Nephron progenitor cell (in vitro differentiated cells): ENCODE measurements around the gene CDK6.
A peak's percentile ranks its signal among the peaks of the same experiment; 100 is the strongest.

Experiments
- DNase-seq: peaks from one replicate; pipeline ENCODE4 v3.0.0; 2021
- H3K27ac Mint-ChIP-seq: 2 replicates; pipeline ENCODE4 v1.8.0; 2021; ENCODE audit warnings: mild to moderate bottlenecking, moderate library complexity, mixed read lengths
- H3K27me3 Mint-ChIP-seq: 2 replicates; pipeline ENCODE4 v1.8.0; 2021; ENCODE audit warnings: mild to moderate bottlenecking, low read depth, mixed read lengths; ENCODE audit not compliant: poor library complexity
- H3K36me3 Mint-ChIP-seq: 2 replicates; pipeline ENCODE4 v1.8.0; 2021; ENCODE audit warnings: low read depth, mixed read lengths
- H3K4me1 Mint-ChIP-seq: 2 replicates; pipeline ENCODE4 v1.8.0; 2021; ENCODE audit warnings: mixed read lengths
- H3K4me3 Mint-ChIP-seq: 2 replicates; pipeline ENCODE4 v1.8.0; 2021; ENCODE audit warnings: mild to moderate bottlenecking, moderate library complexity, mixed read lengths
- H3K9me3 Mint-ChIP-seq: 2 replicates; pipeline ENCODE4 v1.8.0; 2021; ENCODE audit warnings: mild to moderate bottlenecking, moderate library complexity, mixed read lengths
- TF ChIP-seq, protein P1 (sequence below): fragments of 200-600 bp; sonication (generic); IDR thresholded peaks from 2 replicates; pipeline ENCODE4 v1.5.0; 2021; ENCODE audit warnings: antibody characterized with exemption

CDK6 gene

DNA sequence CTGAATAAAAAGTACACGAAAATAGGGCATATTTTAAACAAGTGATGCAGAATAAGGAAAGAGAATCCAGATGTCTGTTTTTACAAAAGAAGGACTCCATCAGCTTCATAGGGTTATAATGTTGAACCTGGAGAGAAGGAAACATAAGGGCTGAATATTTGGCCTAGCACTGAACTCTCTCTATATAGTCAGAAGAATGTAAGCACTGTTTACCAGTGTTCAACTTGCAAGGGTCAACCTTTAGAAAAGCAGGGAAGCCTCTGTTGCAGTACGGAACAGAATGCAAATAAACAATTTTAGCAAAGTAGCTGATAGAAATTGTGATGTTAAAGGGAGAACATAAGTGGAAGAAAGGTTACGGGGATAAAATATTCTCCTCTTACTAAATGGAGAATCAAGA lies 16.2 kb downstream of the CDK6 start:
- H3K4me1 Mint-ChIP-seq = no peaks in the 10 kb centered on the region
- H3K27me3 Mint-ChIP-seq = no peaks in the 10 kb centered on the region
- H3K27ac Mint-ChIP-seq = no peak overlapping the region
- H3K36me3 Mint-ChIP-seq = peaks cover 68% of the 10 kb centered on the region
- no peak overlapping the region for H3K4me3 Mint-ChIP-seq
- no peak for DNase-seq
- peaks cover 53% of the 10 kb centered on the region for H3K9me3 Mint-ChIP-seq
- TF ChIP-seq, protein P1, sequence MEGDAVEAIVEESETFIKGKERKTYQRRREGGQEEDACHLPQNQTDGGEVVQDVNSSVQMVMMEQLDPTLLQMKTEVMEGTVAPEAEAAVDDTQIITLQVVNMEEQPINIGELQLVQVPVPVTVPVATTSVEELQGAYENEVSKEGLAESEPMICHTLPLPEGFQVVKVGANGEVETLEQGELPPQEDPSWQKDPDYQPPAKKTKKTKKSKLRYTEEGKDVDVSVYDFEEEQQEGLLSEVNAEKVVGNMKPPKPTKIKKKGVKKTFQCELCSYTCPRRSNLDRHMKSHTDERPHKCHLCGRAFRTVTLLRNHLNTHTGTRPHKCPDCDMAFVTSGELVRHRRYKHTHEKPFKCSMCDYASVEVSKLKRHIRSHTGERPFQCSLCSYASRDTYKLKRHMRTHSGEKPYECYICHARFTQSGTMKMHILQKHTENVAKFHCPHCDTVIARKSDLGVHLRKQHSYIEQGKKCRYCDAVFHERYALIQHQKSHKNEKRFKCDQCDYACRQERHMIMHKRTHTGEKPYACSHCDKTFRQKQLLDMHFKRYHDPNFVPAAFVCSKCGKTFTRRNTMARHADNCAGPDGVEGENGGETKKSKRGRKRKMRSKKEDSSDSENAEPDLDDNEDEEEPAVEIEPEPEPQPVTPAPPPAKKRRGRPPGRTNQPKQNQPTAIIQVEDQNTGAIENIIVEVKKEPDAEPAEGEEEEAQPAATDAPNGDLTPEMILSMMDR = no peak

DNA sequence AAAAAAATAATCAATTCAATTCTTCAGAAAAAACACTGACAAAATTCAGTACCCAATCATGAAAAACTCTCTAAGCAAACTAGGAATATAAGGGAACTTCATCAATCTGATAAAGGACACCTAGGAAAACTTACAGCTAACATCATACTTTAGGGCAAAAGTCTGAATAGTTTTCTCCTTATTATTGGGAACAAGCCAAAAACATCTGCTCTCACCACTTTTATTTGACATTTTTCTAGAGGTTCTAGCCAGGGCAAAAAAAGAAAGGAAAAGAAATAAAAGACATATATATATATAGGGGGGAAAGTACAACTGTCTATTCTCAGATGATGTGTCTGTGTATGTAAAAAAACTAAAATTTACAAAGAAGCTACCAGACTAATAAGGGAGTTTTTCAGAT lies 19.0 kb downstream of the CDK6 start:
- Mint-ChIP-seq H3K4me3 (no peak overlapping the region), H3K4me1 (peaks cover 12% of the 10 kb centered on the region), H3K27ac (no peak overlapping the region), H3K9me3 (peaks cover 61% of the 10 kb centered on the region), H3K36me3 (peaks cover 70% of the 10 kb centered on the region), H3K27me3 (no peaks in the 10 kb centered on the region)
- TF ChIP-seq, protein P1 = no peak
- no peak for DNase-seq

DNA sequence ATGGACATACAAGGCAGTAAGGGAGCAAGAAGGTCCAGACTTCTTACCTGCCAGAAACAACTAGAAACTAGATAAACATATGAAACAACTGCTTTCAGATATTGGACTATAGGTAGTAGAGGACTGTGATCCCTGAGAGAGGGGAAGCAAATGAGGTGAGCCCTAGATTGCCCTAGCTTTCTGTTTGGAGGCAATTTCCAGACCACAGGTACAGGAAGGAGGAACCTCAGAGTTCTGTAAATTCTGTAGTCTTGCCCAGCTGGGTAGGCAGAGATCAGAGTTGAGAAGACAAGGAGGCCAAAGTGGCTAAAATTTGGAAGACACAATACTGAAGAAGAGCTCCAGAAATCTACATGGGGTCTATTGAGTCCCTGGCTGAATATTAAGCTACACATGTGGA lies 21.0 kb downstream of the CDK6 start:
- Mint-ChIP-seq H3K27ac (no peak overlapping the region), H3K27me3 (no peaks in the 10 kb centered on the region), H3K36me3 (peaks cover 68% of the 10 kb centered on the region), H3K4me3 (no peak overlapping the region), H3K4me1 (peaks cover 19% of the 10 kb centered on the region), H3K9me3 (peaks cover 66% of the 10 kb centered on the region)
- TF ChIP-seq, protein P1 = no peak
- no peak for DNase-seq

DNA sequence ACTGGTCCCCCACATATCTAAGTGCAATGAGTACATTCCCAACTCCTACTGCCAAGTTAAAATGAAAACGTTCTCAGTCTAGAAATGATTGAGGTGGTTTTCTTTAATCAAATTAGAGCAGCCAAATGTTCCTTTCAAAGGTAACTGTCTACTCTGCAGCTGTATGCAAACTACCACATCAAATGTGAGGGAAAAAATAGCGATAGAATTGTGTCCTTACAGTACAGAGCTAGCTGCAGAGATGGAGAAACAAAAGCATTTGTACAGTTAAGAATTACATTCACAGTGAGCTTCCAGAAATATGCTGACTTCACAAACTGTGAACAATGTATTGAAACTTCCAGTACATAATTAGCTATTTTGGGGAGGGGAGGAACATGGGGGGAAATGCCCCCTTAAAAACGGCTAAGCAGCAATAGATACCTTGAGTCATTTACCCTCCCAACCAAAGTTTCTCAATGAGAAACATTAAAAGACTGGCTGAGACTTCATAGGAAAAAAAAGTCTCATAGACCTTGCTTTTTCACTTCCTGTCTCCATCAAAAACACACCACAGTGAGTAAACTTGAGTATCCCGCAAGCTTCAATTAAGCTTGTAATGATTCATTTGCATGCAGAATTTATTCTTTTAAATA lies 22.9 kb downstream of the CDK6 start:
- H3K27ac Mint-ChIP-seq = no peak overlapping the region
- peaks cover 32% of the 10 kb centered on the region for H3K4me1 Mint-ChIP-seq
- H3K9me3 Mint-ChIP-seq = peaks cover 47% of the 10 kb centered on the region
- no peak overlapping the region for H3K4me3 Mint-ChIP-seq
- DNase-seq = no peak
- H3K27me3 Mint-ChIP-seq = no peaks in the 10 kb centered on the region
- H3K36me3 Mint-ChIP-seq = peaks cover 52% of the 10 kb centered on the region
- TF ChIP-seq, protein P1 = no peak

DNA sequence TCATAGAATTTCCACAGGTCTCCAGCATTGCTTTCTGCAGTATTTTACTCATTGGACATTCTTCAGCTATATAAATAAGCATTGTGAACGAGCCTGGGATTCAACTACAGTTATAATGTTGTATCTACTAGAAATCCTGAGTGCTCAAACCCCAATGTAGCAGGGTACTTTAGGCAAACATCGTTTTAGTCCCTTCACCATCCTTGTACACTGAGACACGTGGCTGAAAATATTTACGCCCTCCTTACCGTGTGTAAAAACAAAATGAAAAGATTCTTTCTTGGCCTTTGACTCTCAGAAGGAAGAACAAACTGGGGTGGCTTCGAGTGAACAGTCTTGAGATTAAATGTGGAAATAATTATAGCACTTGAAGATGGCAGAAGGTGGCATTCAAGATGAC lies 25.2 kb downstream of the CDK6 start:
- peaks cover 32% of the 10 kb centered on the region for H3K4me1 Mint-ChIP-seq
- no peaks in the 10 kb centered on the region for H3K27me3 Mint-ChIP-seq
- peaks cover 24% of the 10 kb centered on the region for H3K9me3 Mint-ChIP-seq
- H3K36me3 Mint-ChIP-seq = peaks cover 39% of the 10 kb centered on the region
- TF ChIP-seq, protein P1 = no peak
- no peak overlapping the region for H3K4me3 Mint-ChIP-seq
- DNase-seq = no peak
- H3K27ac Mint-ChIP-seq = peak overlapping the region; percentile 90
